Measurements from ENCODE around the gene PI4K2A.

PI4K2A gene

DNA sequence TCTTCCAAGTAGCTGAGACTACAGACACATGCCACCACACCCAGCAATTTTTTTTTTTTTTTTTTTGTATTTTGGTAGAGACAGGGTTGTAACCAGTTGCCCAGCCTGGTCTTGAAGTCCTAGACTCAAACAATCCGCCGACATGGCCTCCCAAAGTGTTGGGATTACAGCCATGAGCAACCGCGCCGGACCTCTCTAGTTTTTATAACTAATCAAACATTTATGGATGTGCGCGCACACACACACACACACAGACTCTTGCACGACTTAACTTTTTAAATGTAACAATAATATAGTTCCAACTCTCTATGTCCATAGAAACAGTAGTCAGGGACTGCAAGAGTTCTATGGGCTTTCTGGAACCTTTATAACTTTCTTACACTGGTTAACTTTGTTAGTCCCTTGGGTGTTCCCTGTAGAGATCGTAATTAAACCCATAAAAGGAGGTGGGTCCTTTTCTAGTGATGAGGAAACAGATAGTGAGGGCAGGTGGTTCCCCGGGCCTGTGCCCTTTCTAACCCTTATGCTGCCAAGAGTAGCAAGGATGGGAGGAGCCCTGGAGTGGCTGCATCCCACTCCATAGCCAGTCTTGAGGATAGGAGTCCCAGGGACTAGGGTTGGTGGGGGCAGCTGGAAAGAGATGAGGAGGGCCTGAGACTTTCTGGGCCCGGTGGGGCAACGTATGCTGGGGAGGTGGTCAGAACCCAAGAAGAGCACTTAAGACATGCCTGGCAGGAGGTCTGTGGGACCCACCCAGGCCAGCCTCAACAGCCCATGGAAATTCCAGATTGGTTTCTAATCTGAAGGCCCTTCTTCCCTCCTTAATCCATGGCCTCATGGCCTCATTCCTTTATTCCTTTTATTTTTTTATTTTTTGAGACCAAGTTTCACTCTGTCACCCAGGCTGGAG, 81.7 kb downstream of the PI4K2A start:
- no peak overlapping the region for H2BK120ac ChIP-seq (ENCODE audit: low read depth, low read length)
- H3K79me1 ChIP-seq (ENCODE audit: low read depth, low read length), result no peaks in the 10 kb centered on the region
- no peak overlapping the region for H2AK5ac ChIP-seq (ENCODE audit: low read depth, low read length)
- no peak overlapping the region for H3K18ac ChIP-seq (ENCODE audit: low read length)
- no peak overlapping the region for H3K23ac ChIP-seq (ENCODE audit: low read depth, low read length, poor library complexity)
- H4K91ac ChIP-seq (ENCODE audit: low read depth, low read length, poor library complexity), result no peak overlapping the region
- H3K9me3 ChIP-seq (replicated peaks in 1 of 2; ENCODE audit: control insufficient read depth in 2 of 2, insufficient read depth in 1 of 2, low read depth in 1 of 2, low read length in 2 of 2), result no peaks in the 10 kb centered on the region
- no peak for DNase-seq (ENCODE audit: low spot score)
- no peak overlapping the region for H2AFZ ChIP-seq (ENCODE audit: low read length)
- no peak overlapping the region for H3K9ac ChIP-seq (ENCODE audit: low read depth, low read length, poor library complexity)
- peaks cover under 1 to 4% of the 10 kb centered on the region in 2 donors for H3K36me3 ChIP-seq (replicated peaks in 1 of 2; ENCODE audit: control insufficient read depth in 2 of 2, insufficient read depth in 2 of 2, low read length in 2 of 2)
- H2BK12ac ChIP-seq (ENCODE audit: low read length), result no peak overlapping the region
- no peaks in the 10 kb centered on the region for H3K27me3 ChIP-seq (ENCODE audit: control insufficient read depth in 3 of 3, insufficient read depth in 3 of 3, low read depth in 1 of 3, low read length in 3 of 3)
- H3K4me2 ChIP-seq (ENCODE audit: insufficient read depth, low read length, poor library complexity, severe bottlenecking), result no peak overlapping the region
- no peak overlapping the region for H3K4ac ChIP-seq (ENCODE audit: low read length)
- H2BK15ac ChIP-seq (ENCODE audit: low read length), result no peak overlapping the region
- H3K14ac ChIP-seq (ENCODE audit: low read length), result no peak overlapping the region
- H3K4me3 ChIP-seq (ENCODE audit: low read length in 2 of 2), result no peak overlapping the region
- H3K4me1 ChIP-seq (ENCODE audit: control insufficient read depth in 2 of 2, insufficient read depth in 1 of 2, low read depth in 1 of 2, low read length in 2 of 2), result peaks cover 4 to 18% of the 10 kb centered on the region in 2 donors
- no peak overlapping the region for H3K27ac ChIP-seq (replicated peaks; ENCODE audit: low read length)
- no CpG with 5 or more reads among the region's 12 CpGs for WGBS, 2 donors (ENCODE audit: extremely low coverage in 2 of 2, insufficient read length in 2 of 2, insufficient replicate concordance in 1 of 2)
- no peak overlapping the region for H4K8ac ChIP-seq (ENCODE audit: low read depth, low read length)
- H2BK5ac ChIP-seq (ENCODE audit: low read length), result no peak overlapping the region

DNA sequence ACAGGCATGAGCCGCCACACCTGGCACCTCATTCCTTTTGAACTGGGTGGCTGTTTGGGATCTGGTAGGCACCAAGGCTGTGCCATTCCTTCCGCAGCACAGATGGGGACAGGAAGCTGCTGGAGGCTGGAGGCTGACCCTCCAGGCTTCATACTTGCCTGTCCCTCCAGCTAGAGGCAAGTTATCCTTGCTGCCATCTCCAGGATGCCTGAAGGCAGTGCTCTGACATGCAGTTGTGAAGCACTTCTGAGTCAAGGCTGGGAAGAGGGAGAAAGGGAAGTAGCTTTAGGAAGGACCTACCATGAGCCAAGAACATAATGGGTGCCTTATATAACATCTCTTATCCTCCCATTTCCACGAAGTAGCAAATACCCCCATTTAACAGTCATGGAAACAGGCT, 82.5 kb downstream of the PI4K2A start:
- no peaks in the 10 kb centered on the region for H3K27me3 ChIP-seq (ENCODE audit: control insufficient read depth in 3 of 3, insufficient read depth in 3 of 3, low read depth in 1 of 3, low read length in 3 of 3)
- peaks cover 4 to 11% of the 10 kb centered on the region in 2 donors for H3K4me1 ChIP-seq (ENCODE audit: control insufficient read depth in 2 of 2, insufficient read depth in 1 of 2, low read depth in 1 of 2, low read length in 2 of 2)
- no peak overlapping the region for H3K9ac ChIP-seq (ENCODE audit: low read depth, low read length, poor library complexity)
- H4K8ac ChIP-seq (ENCODE audit: low read depth, low read length), result no peak overlapping the region
- H3K23ac ChIP-seq (ENCODE audit: low read depth, low read length, poor library complexity), result no peak overlapping the region
- H3K4ac ChIP-seq (ENCODE audit: low read length), result no peak overlapping the region
- H2BK5ac ChIP-seq (ENCODE audit: low read length), result no peak overlapping the region
- peak overlapping the region; percentile 1 for H2BK15ac ChIP-seq (ENCODE audit: low read length)
- H3K36me3 ChIP-seq (replicated peaks in 1 of 2; ENCODE audit: control insufficient read depth in 2 of 2, insufficient read depth in 2 of 2, low read length in 2 of 2), result no peaks in the 10 kb centered on the region
- no peaks in the 10 kb centered on the region for H3K9me3 ChIP-seq (replicated peaks in 1 of 2; ENCODE audit: control insufficient read depth in 2 of 2, insufficient read depth in 1 of 2, low read depth in 1 of 2, low read length in 2 of 2)
- no peak overlapping the region for H4K91ac ChIP-seq (ENCODE audit: low read depth, low read length, poor library complexity)
- no peaks in the 10 kb centered on the region for H3K79me1 ChIP-seq (ENCODE audit: low read depth, low read length)
- H2AFZ ChIP-seq (ENCODE audit: low read length), result no peak overlapping the region
- no CpG with 5 or more reads among the region's 3 CpGs for WGBS, 2 donors (ENCODE audit: extremely low coverage in 2 of 2, insufficient read length in 2 of 2, insufficient replicate concordance in 1 of 2)
- H3K14ac ChIP-seq (ENCODE audit: low read length), result no peak overlapping the region
- H3K4me3 ChIP-seq (ENCODE audit: low read length in 2 of 2), result no peak overlapping the region
- H3K4me2 ChIP-seq (ENCODE audit: insufficient read depth, low read length, poor library complexity, severe bottlenecking), result no peak overlapping the region
- H2AK5ac ChIP-seq (ENCODE audit: low read depth, low read length), result no peak overlapping the region
- H3K18ac ChIP-seq (ENCODE audit: low read length), result no peak overlapping the region
- H2BK12ac ChIP-seq (ENCODE audit: low read length), result no peak overlapping the region
- no peak overlapping the region for H2BK120ac ChIP-seq (ENCODE audit: low read depth, low read length)
- DNase-seq (ENCODE audit: low spot score), result no peak
- H3K27ac ChIP-seq (replicated peaks; ENCODE audit: low read length), result no peak overlapping the region

DNA sequence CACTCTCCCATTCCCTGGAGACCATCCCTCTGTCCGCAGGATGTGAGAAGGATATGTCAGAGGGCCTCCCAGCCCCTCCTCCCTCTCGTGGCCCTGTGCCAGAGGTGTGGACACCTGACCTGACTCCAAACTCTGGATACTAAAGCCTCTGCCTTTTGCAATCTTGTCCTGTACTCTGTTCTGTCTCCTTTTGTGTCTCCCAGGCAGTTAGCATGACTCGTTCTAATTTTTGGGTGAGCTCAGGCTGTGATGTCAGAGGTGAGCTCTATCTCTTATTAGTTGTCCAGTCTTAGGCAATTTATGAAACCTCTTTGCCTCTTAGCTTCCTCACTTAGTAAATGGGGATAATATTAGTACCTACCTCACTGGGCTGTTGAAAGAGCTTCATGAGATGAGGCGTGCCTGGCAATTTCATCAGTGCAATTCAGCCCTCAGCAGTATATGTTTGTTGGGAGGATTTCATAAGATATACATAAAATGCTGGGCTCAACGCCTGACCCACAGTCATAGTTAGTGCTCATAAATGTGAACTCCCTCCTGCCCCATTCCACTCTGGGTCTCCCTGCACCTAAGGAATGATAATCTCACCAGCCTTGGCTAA, 84.0 kb downstream of the PI4K2A start:
- Histone ChIP-seq H4K91ac (ENCODE audit: low read depth, low read length, poor library complexity) (no peak overlapping the region), H3K4me2 (ENCODE audit: insufficient read depth, low read length, poor library complexity, severe bottlenecking) (no peak overlapping the region), H3K23ac (ENCODE audit: low read depth, low read length, poor library complexity) (no peak overlapping the region), H4K8ac (ENCODE audit: low read depth, low read length) (no peak overlapping the region), H2BK120ac (ENCODE audit: low read depth, low read length) (no peak overlapping the region), H3K14ac (ENCODE audit: low read length) (no peak overlapping the region), H3K9me3 (replicated peaks in 1 of 2; ENCODE audit: control insufficient read depth in 2 of 2, insufficient read depth in 1 of 2, low read depth in 1 of 2, low read length in 2 of 2) (no peaks in the 10 kb centered on the region), H3K4me3 (ENCODE audit: low read length in 2 of 2) (no peak overlapping the region), H2BK15ac (ENCODE audit: low read length) (no peak overlapping the region), H3K27ac (replicated peaks; ENCODE audit: low read length) (no peak overlapping the region), H2AK5ac (ENCODE audit: low read depth, low read length) (no peak overlapping the region), H3K9ac (ENCODE audit: low read depth, low read length, poor library complexity) (no peak overlapping the region), H3K79me1 (ENCODE audit: low read depth, low read length) (no peaks in the 10 kb centered on the region), H3K27me3 (ENCODE audit: control insufficient read depth in 3 of 3, insufficient read depth in 3 of 3, low read depth in 1 of 3, low read length in 3 of 3) (no peaks in the 10 kb centered on the region), H3K36me3 (replicated peaks in 1 of 2; ENCODE audit: control insufficient read depth in 2 of 2, insufficient read depth in 2 of 2, low read length in 2 of 2) (no peaks in the 10 kb centered on the region), H3K4ac (ENCODE audit: low read length) (no peak overlapping the region), H3K4me1 (ENCODE audit: control insufficient read depth in 2 of 2, insufficient read depth in 1 of 2, low read depth in 1 of 2, low read length in 2 of 2) (peaks cover 0 to under 1% of the 10 kb centered on the region in 2 donors), H2BK12ac (ENCODE audit: low read length) (no peak overlapping the region), H2BK5ac (ENCODE audit: low read length) (no peak overlapping the region), H3K18ac (ENCODE audit: low read length) (no peak overlapping the region), H2AFZ (ENCODE audit: low read length) (no peak overlapping the region)
- WGBS, 2 donors (ENCODE audit: extremely low coverage in 2 of 2, insufficient read length in 2 of 2, insufficient replicate concordance in 1 of 2), result no CpG with 5 or more reads among the region's 5 CpGs
- no peak for DNase-seq (ENCODE audit: low spot score)

Measured in neuronal stem cell (in vitro differentiated cells).